ENCODE data around the gene MKI67.

Gene MKI67

GRCh38 chr10:128058106-128058749 lies 68.0 kb downstream of the MKI67 start:
- no peaks in the 10 kb centered on the region for H3K9me3 Mint-ChIP-seq
- peaks cover 25% of the 10 kb centered on the region for H3K36me3 Mint-ChIP-seq
- H3K4me1 Mint-ChIP-seq = peaks cover 36% of the 10 kb centered on the region
- DNase-seq (ENCODE audit: low spot score in 2 of 2) (no peak), ATAC-seq (ENCODE audit: low read depth) (no peak)
- no peak overlapping the region for H3K4me3 Mint-ChIP-seq
- H3K27ac Mint-ChIP-seq = no peak overlapping the region
- H3K27me3 Mint-ChIP-seq = no peaks in the 10 kb centered on the region

- peaks cover 20% of the 10 kb centered on the region for H3K4me1 Mint-ChIP-seq
These were observed 69.7 kb downstream of the MKI67 start for GRCh38 chr10:128056303-128057050.

GRCh38 chr10:128055061-128055868 lies 71.0 kb downstream of the MKI67 start:
- Mint-ChIP-seq H3K27ac (no peak overlapping the region), H3K27me3 (no peaks in the 10 kb centered on the region), H3K4me1 (peaks cover 24% of the 10 kb centered on the region), H3K9me3 (no peaks in the 10 kb centered on the region), H3K4me3 (no peak overlapping the region), H3K36me3 (peaks cover 34% of the 10 kb centered on the region)
- DNase-seq (ENCODE audit: low spot score in 2 of 2) (no peak), ATAC-seq (ENCODE audit: low read depth) (no peak)

More at GRCh38 chr10:128056303-128057050, 69.7 kb downstream of the MKI67 start:
- no peaks in the 10 kb centered on the region for H3K27me3 Mint-ChIP-seq
- no peak overlapping the region for H3K4me3 Mint-ChIP-seq
- no peak overlapping the region for H3K27ac Mint-ChIP-seq
- ATAC-seq (ENCODE audit: low read depth) (no peak), DNase-seq (ENCODE audit: low spot score in 2 of 2) (no peak)
- H3K9me3 Mint-ChIP-seq = no peaks in the 10 kb centered on the region
- peaks cover 32% of the 10 kb centered on the region for H3K36me3 Mint-ChIP-seq

- Mint-ChIP-seq H3K9me3 (no peaks in the 10 kb centered on the region), H3K36me3 (peaks cover 31% of the 10 kb centered on the region), H3K27me3 (no peaks in the 10 kb centered on the region), H3K4me3 (no peak overlapping the region), H3K4me1 (peaks cover 22% of the 10 kb centered on the region), H3K27ac (no peak overlapping the region)
- no peak for DNase-seq (ENCODE audit: low spot score in 2 of 2)
- no peak for ATAC-seq (ENCODE audit: low read depth)
These were observed 71.9 kb downstream of the MKI67 start for GRCh38 chr10:128054163-128054970.

- DNase-seq (ENCODE audit: low spot score in 2 of 2) = no peak
- H3K27me3 Mint-ChIP-seq = no peaks in the 10 kb centered on the region
- H3K4me3 Mint-ChIP-seq = no peak overlapping the region
- peaks cover 31% of the 10 kb centered on the region for H3K36me3 Mint-ChIP-seq
- H3K4me1 Mint-ChIP-seq = peaks cover 20% of the 10 kb centered on the region
- H3K27ac Mint-ChIP-seq = no peak overlapping the region
- H3K9me3 Mint-ChIP-seq = no peaks in the 10 kb centered on the region
- no peak for ATAC-seq (ENCODE audit: low read depth)
These were observed 72.9 kb downstream of the MKI67 start for GRCh38 chr10:128053356-128053755.

- peaks cover 31% of the 10 kb centered on the region for H3K36me3 Mint-ChIP-seq
- no peak for ATAC-seq (ENCODE audit: low read depth)
- H3K9me3 Mint-ChIP-seq = no peaks in the 10 kb centered on the region
- no peak overlapping the region for H3K4me3 Mint-ChIP-seq
- peaks cover 26% of the 10 kb centered on the region for H3K4me1 Mint-ChIP-seq
- H3K27ac Mint-ChIP-seq = no peak overlapping the region
- DNase-seq (ENCODE audit: low spot score in 2 of 2) = no peak
- no peaks in the 10 kb centered on the region for H3K27me3 Mint-ChIP-seq
These were observed 73.5 kb downstream of the MKI67 start for GRCh38 chr10:128052696-128053095.

GRCh38 chr10:128051548-128051947 lies 74.7 kb downstream of the MKI67 start:
- no peaks in the 10 kb centered on the region for H3K27me3 Mint-ChIP-seq
- H3K9me3 Mint-ChIP-seq = no peaks in the 10 kb centered on the region
- peaks cover 27% of the 10 kb centered on the region for H3K36me3 Mint-ChIP-seq
- H3K4me3 Mint-ChIP-seq = no peak overlapping the region
- peaks cover 31% of the 10 kb centered on the region for H3K4me1 Mint-ChIP-seq
- ATAC-seq (ENCODE audit: low read depth) = no peak
- DNase-seq (ENCODE audit: low spot score in 2 of 2) = no peak
- H3K27ac Mint-ChIP-seq = no peak overlapping the region

GRCh38 chr10:128050936-128051335 lies 75.3 kb downstream of the MKI67 start:
- ATAC-seq (ENCODE audit: low read depth) = no peak
- no peak for DNase-seq (ENCODE audit: low spot score in 2 of 2)
- Mint-ChIP-seq H3K36me3 (peaks cover 22% of the 10 kb centered on the region), H3K27ac (no peak overlapping the region), H3K27me3 (no peaks in the 10 kb centered on the region), H3K4me1 (peaks cover 34% of the 10 kb centered on the region), H3K9me3 (no peaks in the 10 kb centered on the region), H3K4me3 (no peak overlapping the region)

GRCh38 chr10:128050121-128050516 lies 76.1 kb downstream of the MKI67 start:
- peak overlapping the region; percentile 61 for H3K4me3 Mint-ChIP-seq
- peaks cover 37% of the 10 kb centered on the region for H3K4me1 Mint-ChIP-seq
- H3K27ac Mint-ChIP-seq = no peak overlapping the region
- DNase-seq (ENCODE audit: low spot score in 2 of 2) (no peak), ATAC-seq (ENCODE audit: low read depth) (no peak)
- peaks cover 19% of the 10 kb centered on the region for H3K36me3 Mint-ChIP-seq
- H3K9me3 Mint-ChIP-seq = no peaks in the 10 kb centered on the region
- H3K27me3 Mint-ChIP-seq = no peaks in the 10 kb centered on the region

- Mint-ChIP-seq H3K36me3 (peaks cover 16% of the 10 kb centered on the region), H3K27ac (peak overlapping the region; percentile 86), H3K4me1 (peaks cover 40% of the 10 kb centered on the region), H3K9me3 (no peaks in the 10 kb centered on the region), H3K4me3 (no peak overlapping the region), H3K27me3 (no peaks in the 10 kb centered on the region)
- no peak for DNase-seq (ENCODE audit: low spot score in 2 of 2)
- ATAC-seq (ENCODE audit: low read depth) = no peak
These were observed 76.8 kb downstream of the MKI67 start for GRCh38 chr10:128049226-128050120.

- DNase-seq (ENCODE audit: low spot score in 2 of 2) (no peak), ATAC-seq (ENCODE audit: low read depth) (no peak)
- Mint-ChIP-seq H3K9me3 (no peaks in the 10 kb centered on the region), H3K27ac (peak overlapping the region; percentile 86), H3K4me3 (peak overlapping the region; percentile 92), H3K27me3 (no peaks in the 10 kb centered on the region), H3K4me1 (peaks cover 40% of the 10 kb centered on the region), H3K36me3 (peaks cover 13% of the 10 kb centered on the region)
These were observed 77.4 kb downstream of the MKI67 start for GRCh38 chr10:128048819-128049210.

GRCh38 chr10:128047991-128048818 lies 78.0 kb downstream of the MKI67 start:
- peak; percentile 26 for ATAC-seq (ENCODE audit: low read depth)
- H3K4me3 Mint-ChIP-seq = peak overlapping the region; percentile 92
- peak overlapping the region; percentile 86 for H3K27ac Mint-ChIP-seq
- no peaks in the 10 kb centered on the region for H3K27me3 Mint-ChIP-seq
- peaks cover 13% of the 10 kb centered on the region for H3K36me3 Mint-ChIP-seq
- H3K9me3 Mint-ChIP-seq = no peaks in the 10 kb centered on the region
- peaks cover 40% of the 10 kb centered on the region for H3K4me1 Mint-ChIP-seq
- DNase-seq (ENCODE audit: low spot score in 2 of 2) = no peak
